GM23338 (cell line): ENCODE data around the gene RAD23B.

Source experiments
- CREB1 ChIP-seq: fragments of 250-450 bp; sonication (Bioruptor Pico); IDR thresholded peaks from 2 replicates; pipeline ENCODE4 v1.5.0; 2020; ENCODE audit warnings: low read depth, mild to moderate bottlenecking, moderate library complexity
- CTCF ChIP-seq, 2 experiments: fragments of 200-600 bp in 1 of 2; sonication (generic) in 1 of 2; conservative IDR thresholded peaks; 2 replicates each; pipeline versions ENCODE4 v1.5.1 to v1.6.1; 2016 to 2017; ENCODE audit warnings: antibody characterized with exemption in 2 of 2, low read depth in 2 of 2, mild to moderate bottlenecking in 2 of 2, moderate library complexity in 1 of 2
- ETS1 ChIP-seq: IDR thresholded peaks from 2 replicates; pipeline ENCODE4 v1.6.1; 2016; ENCODE audit warnings: antibody characterized with exemption
- EZH2 ChIP-seq: fragments of 200-600 bp; sonication (generic); IDR thresholded peaks from one replicate; pipeline ENCODE4 v1.8.0; 2017; ENCODE audit warnings: antibody characterized with exemption, mild to moderate bottlenecking, low read depth; ENCODE audit not compliant: unreplicated experiment
- EZH2phosphoT487 ChIP-seq: fragments of 200-600 bp; sonication (generic); IDR thresholded peaks from one replicate; pipeline ENCODE4 v1.8.1; 2018; ENCODE audit warnings: antibody characterized with exemption; ENCODE audit not compliant: unreplicated experiment
- JUNB ChIP-seq: IDR thresholded peaks from one replicate; pipeline ENCODE4 v1.6.1; 2016; ENCODE audit warnings: antibody characterized with exemption; ENCODE audit not compliant: unreplicated experiment
- NANOG ChIP-seq: IDR thresholded peaks from 2 replicates; pipeline ENCODE4 v1.6.1; 2016; ENCODE audit warnings: antibody characterized with exemption, borderline replicate concordance
- POLR2AphosphoS5 ChIP-seq: IDR thresholded peaks from 2 replicates; pipeline ENCODE4 v1.6.1; 2016; ENCODE audit warnings: antibody characterized with exemption, low read depth
- REST ChIP-seq: IDR thresholded peaks from one replicate; pipeline ENCODE4 v1.6.1; 2018; ENCODE audit warnings: antibody characterized with exemption; ENCODE audit not compliant: unreplicated experiment
- ZNF114 ChIP-seq: fragments of 250-450 bp; sonication (Bioruptor Pico); IDR thresholded peaks from 2 replicates; pipeline ENCODE4 v1.5.0; 2020; ENCODE audit warnings: mild to moderate bottlenecking, moderate library complexity
- ZNF462 ChIP-seq: fragments of 250-450 bp; sonication (Bioruptor Pico); IDR thresholded peaks from 2 replicates; pipeline ENCODE4 v1.5.0; 2020; ENCODE audit warnings: mild to moderate bottlenecking, moderate library complexity

GRCh38 chr9:107333363-107333762, 50.3 kb downstream of the RAD23B start:
- no peak; the same call in 1 of the 2 replicates for TF ChIP-seq POLR2AphosphoS5
- TF ChIP-seq CTCF (conservative IDR thresholded peaks at IDR 0.05; ENCODE audit: low read depth in 2 of 2) = no peak
- TF ChIP-seq EZH2 = no peak
- TF ChIP-seq JUNB = no peak
- TF ChIP-seq EZH2phosphoT487 = no peak
- TF ChIP-seq REST = no peak
- no peak for TF ChIP-seq NANOG
- TF ChIP-seq ZNF114 (CRISPR knock-in tag) = no peak
- TF ChIP-seq ETS1 = no peak
- no peak for TF ChIP-seq ZNF462 (CRISPR knock-in tag)
- TF ChIP-seq CREB1 (CRISPR knock-in tag) = no peak
